Stimulated activated CD8-positive, alpha-beta memory T cell treated with anti-CD3 and anti-CD28 coated beads, Interleukin-7, amount 100 ng/mL, for 24 hours (primary cell): Measurements from ENCODE around the gene SNCAIP.

Experiments used
- DNase-seq: peaks from one replicate; pipeline ENCODE4 v3.0.0-alpha.2; 2020; ENCODE audit warnings: low read depth

Gene SNCAIP

DNA sequence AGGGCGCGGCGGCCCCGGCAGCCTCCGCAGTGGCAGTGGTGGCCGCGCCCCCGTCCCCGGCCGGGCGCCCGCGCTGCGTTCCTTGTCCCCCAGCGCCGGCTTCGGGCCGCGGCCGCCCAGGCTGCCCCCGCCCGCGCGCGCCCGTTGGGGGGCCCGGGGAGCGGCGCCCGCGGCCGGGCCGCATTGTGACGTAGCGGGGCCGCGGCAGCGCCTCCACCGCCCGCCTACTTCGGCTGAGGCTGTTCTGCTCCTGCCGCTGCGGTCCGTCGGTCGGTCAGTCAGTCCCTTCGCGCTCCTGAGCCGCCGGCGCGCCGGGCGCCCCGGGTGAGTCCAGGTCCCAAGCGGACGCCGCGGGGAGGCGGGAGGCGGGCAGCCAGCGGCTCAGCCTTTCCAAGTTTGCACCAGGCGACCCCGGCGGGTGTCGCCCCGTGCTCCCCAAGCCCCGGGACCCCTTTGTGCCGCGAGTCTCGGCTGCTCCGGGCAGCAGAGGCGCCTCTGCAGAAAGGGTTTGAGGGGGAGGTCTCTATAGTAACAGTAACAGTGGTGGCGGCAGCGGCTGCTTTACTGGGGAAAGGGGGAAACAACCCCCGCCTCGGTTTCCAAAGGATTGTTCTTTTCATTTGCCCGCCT is at the start of gene SNCAIP:
TSS of gene SNCAIP (plus strand) at position 277 of the 630 bp plus-strand sequence. CDS start 78,898 bp downstream, outside the sequence.
- no peak for DNase-seq

GRCh38 chr5:122263352-122264030 is 48.5 kb upstream of the SNCAIP start:
- DNase-seq, result no peak

DNA sequence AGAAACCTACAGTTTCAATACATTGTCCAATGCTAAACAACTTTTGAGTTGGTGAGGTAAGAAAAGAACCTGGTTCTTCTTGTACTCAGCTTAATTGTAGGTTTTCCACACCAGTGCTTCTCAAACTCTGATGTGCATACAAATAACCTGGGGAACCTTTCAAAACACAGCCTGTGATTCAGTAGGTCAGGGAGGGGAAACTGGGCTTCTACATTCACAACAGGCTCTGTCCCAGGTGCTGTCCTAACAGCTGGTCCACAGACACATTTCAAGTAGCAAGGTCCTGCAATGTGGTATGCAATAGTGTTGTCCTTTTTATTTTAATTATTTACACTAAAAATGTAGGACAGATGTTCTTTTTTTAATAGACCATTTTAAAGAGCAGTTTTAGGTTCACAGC is 47.4 kb upstream of the SNCAIP start:
- DNase-seq, result no peak

- no peak for DNase-seq
These were observed 44.9 kb upstream of the SNCAIP start for GRCh38 chr5:122267185-122267584.

GRCh38 chr5:122273696-122274095 is 38.3 kb upstream of the SNCAIP start:
- no peak for DNase-seq

DNA sequence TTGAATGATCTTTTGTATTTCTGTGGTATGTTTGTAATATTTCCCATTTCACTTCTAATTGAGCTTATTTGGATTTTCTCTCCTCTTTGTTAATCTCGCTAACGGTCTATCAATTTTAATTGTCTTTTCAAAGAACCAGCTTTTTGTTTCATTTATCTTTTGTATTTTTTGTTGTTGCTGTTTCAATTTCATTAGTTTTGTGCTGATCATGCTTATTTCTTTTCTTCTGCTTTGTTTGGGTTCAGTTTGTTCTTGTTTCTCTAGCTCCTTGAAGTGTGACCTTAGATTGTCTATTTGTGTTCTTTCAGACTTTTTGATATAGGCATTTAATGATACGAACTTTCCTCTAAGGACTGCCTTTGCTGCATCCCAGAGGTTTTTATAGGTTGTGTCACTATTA is 28.4 kb upstream of the SNCAIP start:
- no peak for DNase-seq

GRCh38 chr5:122286541-122286940 is 25.5 kb upstream of the SNCAIP start:
- no peak for DNase-seq

DNA sequence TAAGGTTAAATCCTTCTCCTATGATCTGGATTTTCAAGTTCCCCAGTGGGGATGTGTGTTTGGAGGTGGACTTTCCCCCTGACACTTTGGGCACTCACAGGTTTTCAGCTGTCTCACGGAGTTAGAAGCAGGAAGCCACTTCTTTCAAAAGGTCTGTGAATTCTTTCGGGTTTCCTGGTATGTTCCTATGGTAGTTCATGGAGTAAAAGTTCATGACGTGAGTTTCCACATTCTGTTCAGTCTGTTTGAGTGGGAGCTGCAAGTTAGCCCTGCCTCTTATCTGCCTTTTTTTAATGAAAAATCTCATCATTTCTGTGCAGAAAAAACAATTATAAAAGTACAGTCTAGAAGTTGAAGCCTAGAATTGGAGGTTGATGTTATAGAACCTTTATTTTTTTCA is 24.9 kb upstream of the SNCAIP start:
- DNase-seq, result no peak

DNA sequence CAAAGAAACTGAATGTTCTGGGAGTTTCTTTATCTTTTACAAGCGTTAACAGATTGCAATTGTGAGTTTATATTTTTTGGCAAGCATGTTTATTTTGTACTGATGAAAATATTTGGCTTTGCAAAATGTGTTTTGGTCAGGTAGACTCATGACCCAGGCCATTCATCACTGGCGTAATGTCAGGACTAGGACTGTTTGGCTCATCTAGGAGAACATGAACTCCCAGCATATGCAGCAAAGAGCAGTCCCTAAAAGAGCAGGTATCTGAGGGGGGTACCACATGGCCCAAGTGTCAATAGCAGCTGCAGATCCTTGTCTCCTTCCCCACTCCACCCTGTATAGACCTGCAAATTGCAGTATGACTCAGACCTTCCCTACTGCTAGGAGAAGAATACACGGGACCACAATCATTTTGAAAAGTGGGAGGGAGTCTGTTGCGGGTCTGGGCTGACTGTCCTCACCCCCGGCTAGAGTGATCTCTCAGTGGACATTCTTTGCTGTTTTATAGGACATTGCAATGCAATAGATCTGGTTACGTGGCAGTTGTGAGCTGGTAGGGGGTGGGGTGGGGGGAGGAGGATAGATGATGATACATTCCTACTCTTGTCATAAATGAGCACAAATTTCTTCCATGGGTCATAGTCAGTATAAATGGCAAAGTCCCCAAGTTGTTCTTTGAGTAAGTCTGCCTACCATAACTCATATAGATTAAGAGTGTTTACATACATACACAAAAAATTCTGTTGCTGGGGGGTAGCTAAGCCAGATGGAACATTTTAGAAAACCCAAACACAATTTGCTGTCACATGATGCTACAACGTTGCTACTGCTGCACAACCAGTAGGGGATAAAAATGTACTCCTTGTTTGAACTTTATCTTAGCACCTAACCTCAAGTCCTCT is 20.8 kb upstream of the SNCAIP start:
- DNase-seq, result no peak

GRCh38 chr5:122292332-122292731 is 19.7 kb upstream of the SNCAIP start:
- no peak for DNase-seq

DNA sequence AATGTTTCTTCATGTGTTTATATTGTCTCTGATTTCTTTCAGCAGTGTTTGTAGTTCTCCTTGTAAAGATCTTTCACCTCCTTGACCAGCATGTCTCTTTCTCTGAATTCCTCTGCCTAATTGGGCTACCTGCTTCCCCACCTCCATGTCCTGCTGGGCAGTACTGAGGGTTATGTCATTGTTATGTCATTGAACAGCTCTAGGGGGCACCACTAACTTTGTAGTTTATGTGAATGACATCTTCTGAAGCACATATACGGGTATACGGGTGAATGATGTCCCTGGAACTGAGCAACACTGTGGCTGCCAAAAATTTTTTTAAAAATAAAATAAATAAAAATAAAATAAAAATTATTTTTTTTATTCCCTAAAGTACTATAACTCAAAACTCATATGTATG is 16.9 kb upstream of the SNCAIP start:
- DNase-seq, result no peak

DNA sequence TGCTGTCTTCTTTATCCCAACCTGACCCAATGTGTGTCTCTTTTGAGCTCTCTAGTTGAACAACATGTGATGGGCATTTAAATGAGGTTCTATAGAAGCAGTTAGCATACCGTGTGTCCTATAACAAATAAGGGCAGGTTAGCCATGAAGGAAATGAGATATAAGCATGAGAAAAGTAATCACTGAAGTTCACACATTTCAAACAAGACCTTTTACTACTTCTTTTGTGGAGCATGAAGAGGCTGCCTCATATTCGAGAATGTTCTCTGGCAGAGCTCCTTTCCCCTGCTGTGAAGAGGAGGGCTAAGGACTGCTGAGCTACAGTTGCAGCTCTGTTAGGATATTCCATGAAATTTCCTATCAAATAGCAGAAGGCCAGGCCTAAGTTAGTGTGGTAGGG is 15.2 kb upstream of the SNCAIP start:
- no peak for DNase-seq

DNA sequence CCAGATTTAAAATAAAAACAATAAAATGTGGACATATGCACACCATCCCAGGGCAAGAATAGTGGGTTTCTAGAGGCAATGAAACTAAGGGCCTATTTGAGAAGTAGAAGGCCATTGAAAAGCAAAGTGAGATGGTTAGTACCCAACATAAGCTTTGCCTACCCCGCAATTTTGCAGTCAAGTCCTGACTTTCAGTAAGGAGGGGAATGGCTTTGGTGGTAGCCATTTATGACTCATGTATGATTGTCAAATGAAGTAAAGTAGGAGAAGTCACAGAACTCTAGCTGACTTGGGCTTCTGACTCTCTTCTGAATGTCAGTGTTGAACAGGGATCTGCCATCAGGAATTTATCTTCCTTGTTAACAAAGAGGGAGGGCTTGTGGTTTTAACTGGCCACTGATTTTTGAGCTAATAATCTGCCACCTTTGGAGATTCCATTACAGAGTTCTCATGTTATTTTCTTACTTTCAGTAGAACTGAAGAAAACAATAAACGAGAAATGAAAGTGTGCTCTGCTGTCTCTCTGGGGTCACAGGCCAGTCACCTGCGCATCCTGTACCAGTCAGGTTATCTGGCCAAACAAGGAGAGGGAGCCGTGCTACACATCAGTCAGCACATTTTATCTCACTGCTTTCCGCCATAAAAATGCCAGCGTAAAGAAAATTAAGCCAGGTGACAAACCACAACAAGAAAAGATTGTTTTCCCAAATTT is 14.3 kb upstream of the SNCAIP start:
- no peak for DNase-seq

DNA sequence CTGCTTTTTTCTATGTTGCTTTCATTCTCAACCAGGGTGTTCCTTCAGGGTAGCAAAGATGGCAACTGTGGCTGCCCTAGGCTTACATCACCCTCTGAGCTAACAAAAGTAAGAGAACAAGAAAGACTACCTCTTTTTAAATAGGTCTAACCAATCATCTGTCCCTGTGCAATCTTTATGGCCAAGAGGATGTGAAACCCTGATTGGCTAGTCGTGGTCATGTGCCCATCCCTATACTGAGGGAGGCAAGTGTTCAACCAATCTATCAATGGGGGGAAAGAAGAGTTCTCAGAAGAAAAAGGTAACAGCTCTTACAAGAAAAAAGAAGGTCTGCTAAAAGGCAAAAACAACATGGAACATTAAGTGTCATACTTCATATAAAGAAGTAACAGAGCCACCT is 11.7 kb upstream of the SNCAIP start:
- DNase-seq, result no peak

- no peak for DNase-seq
These were observed 11.0 kb upstream of the SNCAIP start for GRCh38 chr5:122301016-122301415.

DNA sequence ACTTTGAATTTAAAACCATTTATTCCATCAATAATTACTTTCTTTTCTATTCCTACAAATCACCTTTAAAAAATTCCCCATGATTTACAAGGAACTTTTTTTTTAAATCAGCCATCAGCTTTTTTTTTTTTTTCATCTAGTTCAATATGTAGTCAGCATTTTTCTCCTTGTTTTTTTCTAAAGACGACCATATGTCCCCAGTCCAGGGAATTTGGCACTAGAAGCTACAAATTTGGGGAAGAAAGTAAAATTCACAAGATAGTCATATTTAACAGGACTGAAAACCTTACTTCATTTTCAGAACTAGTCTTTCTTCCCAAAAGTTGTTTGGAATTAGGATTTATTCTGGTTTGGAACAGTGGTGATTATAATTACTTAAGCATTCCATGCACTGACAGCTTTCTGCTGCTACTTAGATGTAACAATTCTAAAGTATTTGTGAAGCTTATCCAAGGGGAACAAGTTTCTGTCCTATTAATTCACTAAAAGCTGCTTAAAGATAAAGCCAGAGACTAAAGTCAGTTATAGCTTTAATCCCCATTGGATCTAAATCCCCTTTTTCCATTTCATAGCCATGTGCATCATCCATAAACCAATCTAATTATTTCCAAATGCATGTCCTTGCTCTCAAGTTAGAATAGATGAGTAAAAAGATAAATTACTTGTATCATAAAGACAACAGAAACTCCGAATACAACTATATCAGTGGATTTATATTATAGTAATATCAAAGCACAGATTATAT is 7.4 kb upstream of the SNCAIP start:
- DNase-seq, result no peak

DNA sequence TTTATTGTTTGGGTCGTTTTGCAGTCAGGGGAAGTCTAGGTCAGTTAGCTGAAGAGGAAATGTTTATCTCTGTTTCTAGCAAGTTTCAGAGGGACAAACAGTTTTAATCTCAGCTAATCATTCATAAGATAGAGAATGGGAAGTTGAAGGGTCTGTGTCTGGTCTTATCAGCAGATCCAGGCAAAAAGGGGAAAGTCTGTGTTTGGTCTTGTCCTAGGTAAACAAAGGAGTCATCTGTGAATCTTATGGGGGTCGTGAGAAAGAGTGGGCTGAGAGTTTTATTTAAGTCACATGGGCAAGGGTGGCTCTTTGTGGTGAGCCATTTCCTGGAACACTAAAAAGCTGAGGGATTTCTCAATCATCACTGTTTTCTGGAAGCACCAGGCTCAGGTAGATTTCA is 5.6 kb upstream of the SNCAIP start:
- no peak for DNase-seq

DNA sequence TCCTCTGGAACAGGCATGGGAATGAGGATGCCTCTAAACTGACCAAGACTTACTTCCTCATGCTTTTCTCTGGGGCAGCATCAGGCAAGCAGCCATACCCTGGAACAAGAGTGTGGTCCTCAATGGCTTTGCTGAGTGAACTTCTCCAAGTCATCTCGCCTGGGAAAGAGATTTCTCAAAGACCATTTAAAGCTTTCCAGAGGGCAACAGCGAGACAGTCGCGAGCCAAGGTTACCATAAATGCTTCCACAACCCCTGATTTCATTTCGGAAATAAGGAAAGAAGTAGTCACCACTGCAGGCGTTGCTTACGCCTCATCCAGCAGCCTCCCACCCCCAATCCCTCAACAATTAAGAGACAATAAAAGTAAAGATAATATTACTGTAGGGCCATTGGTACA is 1.1 kb upstream of the SNCAIP start:
- DNase-seq, result no peak

GRCh38 chr5:122311497-122311960 is 508 bp upstream of the SNCAIP start:
- DNase-seq, result no peak

- DNase-seq, result no peak
These were observed 762 bp downstream of the SNCAIP start for GRCh38 chr5:122312591-122313406.

DNA sequence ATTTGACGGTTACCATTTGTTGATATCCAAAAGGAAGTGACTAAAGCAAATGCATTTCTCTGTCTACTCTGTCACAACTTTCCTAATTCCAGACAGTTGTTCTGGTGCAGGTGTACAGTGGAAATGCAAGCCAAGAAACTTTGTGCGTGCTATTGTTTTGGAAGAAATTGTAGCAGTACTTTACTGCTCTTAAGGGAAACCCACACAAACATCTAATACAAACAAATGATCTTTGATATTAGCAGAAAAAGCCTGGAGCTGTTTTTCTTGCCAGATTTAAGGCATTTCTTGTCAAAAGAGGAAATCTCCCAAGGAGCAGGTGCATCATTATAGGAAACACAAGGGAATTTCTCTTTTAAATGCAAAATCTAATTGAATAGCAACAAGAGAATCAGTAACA is 2.0 kb downstream of the SNCAIP start:
- DNase-seq, result no peak
